ENCODE measurements around the gene CHST2.
A peak's percentile ranks its signal among the peaks of the same experiment; 100 is the strongest.
"Not testable (repeated sequence)": the region's sequence is repeated elsewhere in the genome, so short reads cannot be mapped to it uniquely, and the experiment has no call there.

The CHST2 gene

DNA sequence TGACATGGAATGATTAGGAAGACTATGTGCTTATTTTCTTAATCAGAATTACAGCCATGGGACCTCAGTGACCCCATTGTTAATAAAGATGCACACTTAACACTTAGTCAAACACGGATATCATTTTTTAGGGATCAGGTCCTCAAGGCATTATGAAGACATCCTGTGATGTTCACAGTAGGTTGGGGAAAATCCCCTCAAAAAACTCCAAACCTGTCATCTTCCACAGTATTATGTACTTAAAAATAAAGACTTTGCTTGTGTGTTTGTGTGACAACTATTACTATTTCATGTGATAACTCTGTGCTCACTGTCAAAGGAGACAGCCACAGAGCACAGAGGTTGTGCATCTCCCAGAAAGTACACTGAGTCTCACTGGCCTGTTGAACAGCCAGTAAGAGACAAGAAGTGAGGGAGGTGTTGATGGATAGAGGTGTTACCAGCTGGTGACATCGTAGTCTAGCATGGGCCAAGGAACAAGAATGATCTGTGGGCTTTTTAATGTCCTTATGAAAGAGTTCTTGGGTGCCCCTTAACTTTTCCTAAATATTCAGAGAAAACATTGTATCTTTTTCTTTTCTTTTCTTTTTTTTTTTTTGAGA is 18.0 kb downstream of the CHST2 start:
- no peak for DNase-seq

DNA sequence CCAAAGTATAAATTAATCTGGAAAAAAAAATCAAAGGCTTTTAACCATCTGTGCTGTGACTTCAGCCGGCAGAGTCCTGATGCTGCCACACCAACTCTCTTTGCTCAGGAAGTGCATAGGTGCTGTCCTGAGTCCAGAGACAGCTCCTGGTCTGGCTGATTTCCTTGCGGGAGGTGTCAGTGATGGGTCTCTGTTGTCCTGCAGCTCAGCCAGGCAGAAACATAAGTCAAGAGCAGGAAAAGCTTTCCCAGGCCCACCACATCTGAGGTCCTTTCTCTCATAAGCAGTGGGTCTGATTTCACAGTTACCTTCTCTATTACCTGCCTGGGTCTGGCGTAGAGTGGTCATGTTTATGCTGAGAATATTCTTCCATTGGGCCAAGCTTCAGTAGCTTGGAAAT is 19.4 kb downstream of the CHST2 start:
- no peak for DNase-seq

DNA sequence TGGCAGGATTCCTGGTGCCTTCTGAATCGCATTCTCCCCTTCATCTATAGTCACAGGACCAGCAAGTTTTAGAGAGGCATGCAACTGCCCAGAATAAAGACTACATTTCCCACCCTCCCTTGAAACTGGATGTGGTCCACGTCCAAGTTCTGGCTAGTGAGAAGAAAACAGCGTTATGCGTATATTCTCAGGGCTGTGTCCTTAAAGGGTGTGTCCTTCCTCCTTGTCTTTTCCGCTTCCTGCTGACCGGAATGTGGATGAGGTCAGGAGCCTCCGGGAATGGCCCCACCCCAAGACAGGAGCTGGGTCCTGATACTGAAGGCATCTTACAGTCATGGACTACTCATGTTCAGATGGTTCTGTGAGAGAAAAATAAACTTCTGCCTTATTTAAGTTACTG is 20.2 kb downstream of the CHST2 start:
- no peak for DNase-seq

DNA sequence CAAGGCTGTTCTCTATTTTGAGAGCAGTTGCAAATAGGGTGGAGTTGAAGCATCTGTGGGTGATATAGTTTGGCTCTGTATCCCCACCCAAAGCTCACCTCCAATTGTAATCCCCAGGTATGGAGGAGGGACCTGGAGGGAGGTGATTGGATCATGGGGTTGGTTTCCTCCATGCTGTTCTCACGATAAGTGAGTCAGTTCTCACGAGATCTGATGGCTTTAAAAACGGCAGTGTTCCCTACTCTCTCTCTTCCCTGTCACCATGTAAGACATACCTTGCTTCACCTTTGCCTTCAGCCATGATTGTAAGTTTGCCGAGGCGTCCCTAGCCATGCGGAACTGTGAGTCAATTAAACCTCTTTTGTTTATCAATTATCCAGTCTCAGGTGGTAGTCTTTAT is 21.0 kb downstream of the CHST2 start:
- DNase-seq: no peak

DNA sequence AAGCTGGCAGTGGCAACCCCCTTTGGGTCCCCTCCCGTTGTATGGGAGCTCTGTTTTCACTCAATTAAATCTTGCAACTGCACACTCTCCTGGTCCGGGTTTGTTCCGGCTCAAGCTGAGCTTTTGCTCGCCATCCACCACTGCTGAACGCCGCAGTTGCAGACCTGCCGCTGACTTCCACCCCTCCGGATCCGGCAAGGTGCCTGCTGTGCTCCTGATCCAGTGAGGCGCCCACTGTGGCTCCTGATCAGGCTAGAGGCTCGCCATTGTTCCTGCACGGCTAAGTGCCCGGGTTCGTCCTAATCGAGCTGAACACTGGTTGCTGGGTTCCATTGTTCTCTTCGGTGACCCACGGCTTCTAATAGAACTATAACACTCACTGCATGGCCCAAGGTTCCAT is 22.8 kb downstream of the CHST2 start:
- DNase-seq: no peak

DNA sequence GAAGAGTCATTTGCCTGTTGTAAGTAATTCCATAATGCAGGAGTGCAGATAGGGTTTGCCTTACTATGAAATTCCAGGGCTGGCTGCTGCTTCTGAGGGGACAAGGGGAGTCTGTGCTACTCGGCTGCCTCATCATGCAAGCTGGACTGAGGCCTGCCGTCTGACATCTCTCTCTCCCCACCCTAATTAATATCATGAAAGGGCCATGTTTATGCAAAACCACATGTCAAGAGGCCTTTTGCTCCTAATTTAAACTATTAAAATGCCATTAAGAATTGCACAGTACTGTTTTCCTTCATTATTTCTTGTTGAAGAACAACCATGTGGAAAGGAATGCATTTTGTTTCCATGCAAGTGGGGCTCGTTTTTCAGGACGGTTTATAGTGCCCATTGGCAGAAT is 26.3 kb downstream of the CHST2 start:
- no peak for DNase-seq

DNA sequence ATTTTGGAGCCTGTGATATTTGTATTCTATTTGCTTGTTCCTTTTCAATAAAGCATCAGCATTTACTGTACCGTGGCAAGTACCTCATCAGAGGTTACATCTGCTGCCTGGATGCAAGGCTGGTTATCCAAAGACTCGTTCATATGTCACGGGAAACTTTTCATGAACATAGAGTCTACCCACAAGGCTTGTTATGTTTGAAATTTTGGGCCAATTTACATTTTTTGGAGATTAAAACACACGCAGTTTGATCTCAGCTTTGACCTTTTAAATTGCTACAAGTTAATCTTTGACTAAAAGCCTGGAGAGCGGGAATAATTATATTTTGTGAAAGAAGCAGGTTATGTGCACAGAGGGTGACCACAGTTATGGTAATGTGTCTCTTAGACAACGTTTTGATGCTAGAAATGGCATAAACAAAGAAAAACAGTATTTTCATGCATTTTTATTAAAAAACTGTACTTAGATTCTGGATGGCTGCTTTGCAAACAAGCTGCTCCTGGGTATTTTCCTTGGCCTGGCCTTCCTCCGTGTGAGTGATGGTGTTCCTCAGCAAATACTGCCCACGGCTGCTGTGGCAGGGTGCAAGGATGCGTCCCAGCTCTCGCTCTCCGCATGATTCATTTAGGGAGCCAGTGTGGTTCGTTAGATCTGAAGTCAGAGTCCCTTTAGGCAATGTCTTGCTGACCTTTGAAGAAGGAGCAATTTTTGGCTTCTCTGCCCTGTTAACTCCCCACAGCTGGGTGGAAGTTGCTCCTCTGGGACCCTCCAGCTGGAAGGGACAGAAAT is 27.1 kb downstream of the CHST2 start:
- DNase-seq: no peak

DNA sequence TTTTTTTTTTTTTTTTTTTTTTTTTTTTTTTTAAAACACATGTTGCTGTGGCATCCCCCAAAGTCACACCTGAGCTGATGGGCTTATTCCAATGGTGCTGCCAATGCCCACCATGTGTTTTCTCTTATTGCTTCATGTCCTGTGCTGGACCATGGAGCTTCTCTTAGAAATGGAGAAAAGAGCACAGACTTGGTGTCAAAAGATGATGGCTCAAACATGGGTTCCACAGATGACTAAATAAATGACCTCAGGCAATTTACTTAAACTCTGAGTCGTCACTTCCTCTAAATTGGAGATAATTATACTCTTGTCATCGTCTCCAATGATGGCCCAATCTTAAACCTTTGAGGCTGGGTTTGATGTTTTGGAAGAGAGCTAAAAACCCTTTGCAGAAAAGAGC is 28.1 kb downstream of the CHST2 start:
- no peak for DNase-seq

DNA sequence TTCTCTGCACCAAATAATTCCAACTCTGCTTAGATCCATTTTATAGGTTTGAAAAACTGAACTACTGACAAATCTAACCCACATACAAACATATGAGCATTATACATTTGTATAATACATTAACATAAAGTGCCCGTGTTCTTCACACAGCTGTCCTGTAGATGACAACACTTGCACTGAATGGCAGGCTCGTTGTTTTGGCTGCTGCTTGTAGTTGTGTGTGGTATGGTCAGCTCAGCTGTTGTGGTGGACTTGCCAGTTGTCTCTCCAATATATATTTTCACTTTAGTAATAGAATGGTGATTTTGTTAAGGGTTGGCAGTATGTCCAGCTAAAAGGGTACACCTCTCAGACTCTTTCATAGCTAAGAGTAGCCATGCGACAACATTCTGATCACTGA is 30.5 kb downstream of the CHST2 start:
- no peak for DNase-seq

DNA sequence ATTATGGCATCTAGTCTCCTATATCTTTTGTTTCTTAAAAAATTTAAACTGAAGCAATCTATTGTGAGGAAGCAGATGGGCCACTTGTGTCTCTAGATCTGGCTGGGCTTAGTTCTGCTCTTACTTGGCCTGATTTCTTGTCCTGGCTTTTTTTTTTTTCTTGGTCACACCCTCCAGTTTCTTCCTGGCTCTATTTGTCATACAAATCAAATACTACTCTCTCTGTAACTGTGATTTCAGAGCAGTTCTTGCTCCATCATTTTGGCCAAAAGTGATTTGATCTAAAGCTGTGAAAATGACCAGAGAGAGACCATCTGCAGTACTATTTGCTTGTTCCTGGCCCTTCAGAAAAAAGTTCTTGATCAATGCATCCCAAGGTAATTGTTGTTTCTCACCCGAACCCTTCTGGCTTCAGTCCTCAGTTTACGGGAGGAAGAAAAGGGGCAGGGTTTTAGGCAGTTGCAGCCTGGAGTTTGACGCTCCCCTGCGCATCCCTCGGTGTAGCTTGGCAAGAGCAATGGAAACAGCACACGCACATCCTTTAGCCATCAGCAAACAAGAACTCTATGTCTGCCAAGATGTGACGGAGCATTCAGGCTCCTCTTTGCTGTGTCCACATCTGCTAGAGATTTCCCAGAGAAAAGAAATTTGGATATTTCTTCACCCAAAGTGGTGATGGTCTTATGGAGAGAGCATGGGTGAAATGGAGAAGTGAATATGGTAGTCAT is 31.6 kb downstream of the CHST2 start:
- DNase-seq: peak; percentile 52

DNA sequence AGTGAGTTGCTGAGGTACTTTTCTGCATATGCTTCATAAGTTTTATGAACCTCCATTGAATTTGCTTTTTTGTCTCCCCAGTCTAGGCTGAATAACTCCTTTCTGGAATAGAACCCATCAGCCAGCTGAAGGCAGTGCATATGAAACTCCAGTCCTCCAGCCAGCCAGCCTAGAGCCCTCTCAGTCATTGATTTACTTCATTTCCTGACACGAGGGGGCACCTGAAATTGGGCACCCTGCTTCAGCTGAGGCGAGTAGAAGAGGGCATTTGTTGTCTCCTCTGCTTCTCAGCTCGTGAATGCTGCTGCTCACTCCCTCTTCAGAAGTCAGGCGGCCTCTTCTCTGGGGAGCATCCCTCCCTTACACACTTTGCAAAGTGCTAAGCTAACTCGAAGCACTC is 32.5 kb downstream of the CHST2 start:
- DNase-seq: no peak

DNA sequence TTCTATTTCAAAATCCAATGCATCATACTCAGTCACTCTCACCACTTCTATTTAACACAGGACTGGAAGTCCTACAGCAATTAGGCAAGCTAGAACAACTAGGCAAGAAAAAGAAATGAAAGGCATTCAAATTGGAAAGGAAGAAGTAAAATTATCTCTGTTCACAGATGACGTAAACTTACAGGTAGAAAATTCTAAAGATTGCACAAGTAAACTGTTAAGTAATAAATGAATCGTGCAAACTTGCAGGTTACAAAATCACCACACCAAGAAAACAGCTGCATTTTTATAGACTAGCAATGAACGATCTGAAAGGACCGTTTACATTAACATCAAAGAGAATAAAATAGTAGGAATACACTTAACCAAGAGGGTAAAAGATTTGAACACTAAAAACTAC is 36.2 kb downstream of the CHST2 start:
- DNase-seq: no peak

DNA sequence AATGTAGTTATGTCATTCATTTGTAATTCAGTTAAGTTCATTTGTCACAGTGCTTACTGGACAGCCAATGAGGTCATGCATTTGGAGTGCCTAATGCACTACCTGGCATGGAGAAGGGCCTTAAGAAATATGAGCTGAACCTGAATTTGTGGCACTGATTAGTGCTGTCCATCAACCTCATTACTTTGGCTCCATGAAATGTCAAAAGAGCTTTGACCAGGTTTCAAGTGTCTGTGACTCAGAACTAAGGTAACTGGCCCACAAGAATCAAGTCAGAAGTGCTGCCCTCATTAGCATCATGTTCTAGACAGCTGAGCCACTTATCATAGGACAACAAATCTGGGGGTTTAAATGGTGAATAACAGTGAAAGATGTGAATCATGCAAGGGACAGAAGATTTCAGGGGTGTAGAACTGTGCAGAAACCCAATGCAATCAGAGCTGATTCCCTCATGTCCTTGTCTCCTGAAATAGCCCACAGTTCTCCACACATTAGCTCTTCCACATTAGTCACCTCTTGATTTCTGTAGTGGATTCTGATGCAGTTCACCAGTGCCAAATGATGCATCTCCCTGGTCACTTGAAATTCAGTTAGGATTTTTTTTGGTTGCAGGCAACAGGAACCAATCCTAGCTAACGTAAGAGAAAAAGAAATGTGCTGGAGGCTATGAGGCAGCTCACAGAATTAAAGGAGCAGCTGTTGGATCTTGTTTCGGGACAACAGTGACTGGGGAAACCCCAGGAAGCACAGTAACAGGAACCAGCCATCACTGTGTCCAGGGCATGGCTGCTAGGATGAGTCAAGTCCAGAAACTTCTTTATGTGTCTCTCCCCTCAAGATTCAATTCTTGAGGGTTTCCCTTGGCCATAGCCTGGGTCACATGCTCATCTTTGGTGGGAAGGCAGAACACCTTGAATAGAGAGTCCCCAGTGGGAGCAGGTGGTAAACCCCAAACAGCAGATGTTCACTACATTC is 38.7 kb downstream of the CHST2 start:
- no peak for DNase-seq

DNA sequence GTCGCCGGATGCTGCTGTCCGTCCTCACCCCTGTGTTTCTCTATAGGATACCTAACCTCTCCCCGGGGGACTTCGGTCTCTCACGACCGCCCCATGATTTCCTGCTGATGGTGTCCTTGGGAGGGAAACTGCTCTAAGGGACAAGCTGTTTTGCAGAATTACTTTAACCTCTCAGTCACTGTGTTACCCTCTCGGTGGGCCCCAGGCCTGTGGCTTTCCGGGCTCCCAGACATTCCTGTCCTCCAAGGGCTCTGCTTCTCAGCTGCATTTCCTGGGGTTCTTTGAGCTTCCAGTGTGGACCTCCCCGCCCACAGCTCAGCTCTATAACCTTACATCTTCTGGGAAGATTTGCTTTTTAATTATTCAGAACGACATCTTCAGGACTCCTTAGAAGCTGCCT is 40.9 kb downstream of the CHST2 start:
- no peak for DNase-seq

DNA sequence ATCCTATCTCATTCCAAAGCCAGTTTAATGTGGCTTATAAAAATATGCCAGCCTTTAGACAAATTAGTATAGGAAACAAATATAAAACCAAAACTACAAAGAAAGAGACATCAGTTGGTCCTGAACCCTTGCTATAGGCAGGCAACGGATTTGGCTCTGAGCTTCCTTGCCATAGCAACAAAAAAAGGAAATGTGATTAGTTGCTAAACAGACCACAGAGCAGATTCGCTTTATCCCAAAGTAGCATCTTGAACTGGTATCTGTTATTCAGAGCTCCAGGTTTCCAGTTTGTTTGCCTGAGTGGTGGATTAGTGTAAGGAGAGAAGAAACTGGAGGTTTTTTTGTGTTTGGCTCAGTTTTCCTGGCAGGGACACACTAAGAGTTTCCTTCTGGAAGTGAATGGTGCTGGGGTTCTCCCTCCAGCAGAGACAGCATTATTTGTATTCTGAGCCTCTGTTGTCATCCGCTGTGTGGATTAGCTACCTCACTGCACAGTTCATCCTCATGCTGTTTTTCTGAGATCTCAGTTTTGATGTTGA is 44.1 kb downstream of the CHST2 start:
- DNase-seq: no peak

DNA sequence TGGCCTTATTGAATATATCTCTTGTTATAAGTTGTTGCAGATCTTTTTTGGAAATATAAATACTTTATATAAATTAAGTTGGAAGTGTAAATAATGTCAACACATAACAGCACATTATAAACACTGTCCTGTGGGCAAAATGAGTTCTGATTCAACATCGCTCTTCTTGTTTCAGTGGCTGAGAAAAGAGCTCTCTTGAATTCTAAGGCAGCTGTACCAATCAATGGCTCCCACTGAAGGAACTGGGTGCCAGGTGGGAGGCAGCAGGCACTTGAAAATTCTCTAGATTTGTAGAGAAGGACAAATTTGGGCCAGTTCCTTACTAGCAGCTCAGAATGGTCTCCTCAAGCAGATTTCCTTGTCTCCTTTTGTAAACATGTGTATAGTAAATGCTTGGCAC is 45.6 kb downstream of the CHST2 start:
- DNase-seq: no peak

DNA sequence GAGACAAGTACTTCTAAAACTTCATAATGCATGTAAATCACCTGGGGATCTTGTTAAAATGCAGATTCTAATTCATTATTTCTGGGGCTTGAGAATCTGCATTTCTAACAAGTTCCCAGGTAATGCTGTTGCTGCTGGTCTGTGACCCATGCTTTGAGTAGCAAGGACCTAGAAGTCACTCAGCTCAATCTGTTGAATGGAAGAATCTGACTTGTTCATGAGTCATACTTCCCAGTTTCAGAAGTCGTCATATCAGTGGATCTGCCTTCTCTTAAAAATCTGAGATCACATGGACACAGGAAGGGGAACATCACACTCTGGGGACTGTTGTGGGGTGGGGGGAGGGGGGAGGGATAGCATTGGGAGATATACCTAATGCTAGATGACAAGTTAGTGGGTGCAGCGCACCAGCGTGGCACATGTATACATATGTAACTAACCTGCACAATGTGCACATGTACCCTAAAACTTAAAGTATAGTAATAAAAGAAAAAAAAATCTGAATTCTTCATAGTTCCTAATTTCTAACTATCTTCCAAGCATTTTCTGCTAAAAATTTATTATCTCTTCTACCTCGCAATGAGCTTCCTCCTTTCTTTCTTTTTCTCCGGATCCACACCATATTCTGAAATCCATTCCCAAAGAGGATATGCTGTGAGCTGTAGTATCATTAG is 46.2 kb downstream of the CHST2 start:
- DNase-seq: not testable (repeated sequence)

DNA sequence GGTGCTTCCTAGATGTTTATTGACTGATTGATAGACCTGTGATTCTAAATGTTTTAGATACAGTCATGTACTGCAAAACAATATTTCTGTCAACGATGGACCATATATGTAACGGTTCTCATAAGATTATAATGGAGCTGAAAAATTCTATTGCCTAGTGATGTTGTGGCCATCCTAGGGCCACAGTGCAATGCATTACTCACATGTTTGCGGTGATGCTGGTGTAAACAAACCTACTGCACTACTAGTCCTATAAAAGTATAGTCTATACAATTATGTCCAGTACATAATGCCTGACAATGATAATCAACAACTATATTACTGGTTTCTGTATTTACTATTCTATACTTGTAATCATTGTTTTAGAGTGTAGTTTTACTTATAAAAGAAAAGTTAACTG is 46.8 kb downstream of the CHST2 start:
- no peak for DNase-seq

DNA sequence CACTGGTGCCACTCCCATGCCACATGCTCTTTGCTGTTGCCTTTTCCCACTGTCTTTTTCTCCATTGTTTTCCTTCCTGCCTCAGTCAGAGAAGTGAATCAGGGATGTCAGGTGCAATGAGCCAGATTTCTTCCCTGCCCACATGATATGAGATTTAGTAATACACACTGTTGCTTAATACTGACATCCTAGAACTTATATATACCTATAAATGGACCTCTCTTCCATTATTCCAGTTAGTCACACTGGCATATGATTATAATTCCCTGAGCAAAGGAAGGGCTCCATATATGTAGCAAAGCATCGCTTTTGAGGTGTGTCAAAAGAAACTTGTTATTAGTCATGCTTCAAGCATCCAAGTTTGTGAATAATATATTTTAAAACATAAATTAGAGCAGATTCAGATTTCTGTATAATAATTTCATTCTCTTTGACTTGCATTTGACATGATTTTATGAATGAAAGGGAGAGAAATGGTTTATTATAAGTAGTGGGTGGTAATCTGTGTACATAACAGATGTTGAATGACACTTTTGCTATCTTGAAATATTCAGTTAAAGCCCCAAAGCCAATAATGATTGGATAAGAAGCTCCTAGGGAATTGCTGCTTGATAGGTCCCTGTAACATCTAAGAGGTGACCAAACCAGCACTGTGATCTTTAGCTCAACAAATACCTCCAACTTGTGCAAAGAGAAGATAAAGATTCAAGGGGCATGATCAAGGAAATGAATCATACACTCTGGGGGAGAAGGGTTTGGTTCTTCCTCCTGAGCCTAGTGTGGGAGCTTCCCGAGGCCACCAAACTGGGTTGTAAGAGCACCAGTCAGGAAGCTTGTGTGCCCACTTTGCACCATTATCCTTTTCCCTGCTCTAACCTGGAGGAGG is 48.6 kb downstream of the CHST2 start:
- DNase-seq: no peak

DNA sequence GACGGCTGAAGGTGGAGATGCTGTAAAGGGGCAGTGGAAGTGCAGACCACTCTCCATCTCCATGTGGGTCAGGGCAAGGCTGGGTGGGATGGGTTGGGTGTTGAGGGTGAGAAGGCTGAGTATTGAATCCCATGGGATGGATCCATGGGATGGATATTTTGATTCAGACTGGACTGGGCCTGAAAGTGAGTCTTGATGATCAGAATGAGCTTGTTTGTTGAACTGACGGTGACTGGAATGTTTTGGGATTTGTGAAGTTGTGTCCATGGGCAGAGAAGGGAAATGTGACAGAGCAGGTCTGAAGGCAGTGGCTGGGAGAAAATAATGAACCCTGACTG is 49.3 kb downstream of the CHST2 start:
- no peak for DNase-seq

DNA sequence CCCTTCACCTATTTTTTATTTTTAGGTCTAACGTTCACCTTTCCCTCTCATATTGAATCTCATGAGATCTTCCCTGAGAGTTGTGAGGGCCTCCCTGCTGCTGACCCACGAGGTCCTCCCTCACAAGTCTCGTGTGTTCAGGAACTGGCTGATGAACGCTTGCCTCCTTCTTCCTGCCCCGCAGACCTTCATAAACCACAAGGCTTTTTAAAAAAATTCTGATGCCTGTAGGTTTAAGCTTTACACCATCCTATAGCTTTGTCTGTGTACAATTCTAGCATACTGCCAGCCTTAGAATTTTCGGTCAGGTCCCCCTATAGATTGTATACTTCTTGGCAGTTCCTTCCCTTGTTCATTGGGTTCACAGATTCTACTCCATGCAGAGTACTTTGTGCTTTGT is 50.5 kb downstream of the CHST2 start:
- no peak for DNase-seq

All from NCI-H446 treated with DMSO at 0.1 percent for 48 hours (cell line).